Suprapubic skin (tissue), 4 donors: ENCODE results near the gene SOCS4.

Experiments
- EP300 ChIP-seq: sonication (generic); formaldehyde crosslinking; IDR thresholded peaks from one replicate; pipeline ENCODE4 v1.6.1; 2017; ENCODE audit warnings: antibody characterized with exemption
- POLR2A ChIP-seq, 2 donors: fragments of 450-650 bp; IDR thresholded peaks; one replicate each; pipeline ENCODE4 v1.6.1; 2017; ENCODE audit warnings: antibody characterized with exemption in 2 of 2, mild to moderate bottlenecking in 2 of 2, moderate library complexity in 2 of 2
- POLR2AphosphoS5 ChIP-seq, 3 donors: sonication (generic); formaldehyde crosslinking; IDR thresholded peaks; one replicate each; pipeline ENCODE4 v1.6.1; 2017; ENCODE audit warnings: antibody characterized with exemption in 3 of 3
- TF ChIP-seq, protein P1 (sequence below), 2 donors: fragments of 200-600 bp in 1 of 2; fragments of 450-650 bp in 1 of 2; sonication (generic) in 1 of 2; IDR thresholded peaks; one replicate each; pipeline ENCODE4 v1.5.1; 2016 to 2019; ENCODE audit warnings: antibody characterized with exemption in 2 of 2, mild to moderate bottlenecking in 1 of 2, moderate library complexity in 1 of 2

GRCh38 chr14:55053500-55053899 lies 26.5 kb downstream of the SOCS4 start:
- TF ChIP-seq, protein P1, sequence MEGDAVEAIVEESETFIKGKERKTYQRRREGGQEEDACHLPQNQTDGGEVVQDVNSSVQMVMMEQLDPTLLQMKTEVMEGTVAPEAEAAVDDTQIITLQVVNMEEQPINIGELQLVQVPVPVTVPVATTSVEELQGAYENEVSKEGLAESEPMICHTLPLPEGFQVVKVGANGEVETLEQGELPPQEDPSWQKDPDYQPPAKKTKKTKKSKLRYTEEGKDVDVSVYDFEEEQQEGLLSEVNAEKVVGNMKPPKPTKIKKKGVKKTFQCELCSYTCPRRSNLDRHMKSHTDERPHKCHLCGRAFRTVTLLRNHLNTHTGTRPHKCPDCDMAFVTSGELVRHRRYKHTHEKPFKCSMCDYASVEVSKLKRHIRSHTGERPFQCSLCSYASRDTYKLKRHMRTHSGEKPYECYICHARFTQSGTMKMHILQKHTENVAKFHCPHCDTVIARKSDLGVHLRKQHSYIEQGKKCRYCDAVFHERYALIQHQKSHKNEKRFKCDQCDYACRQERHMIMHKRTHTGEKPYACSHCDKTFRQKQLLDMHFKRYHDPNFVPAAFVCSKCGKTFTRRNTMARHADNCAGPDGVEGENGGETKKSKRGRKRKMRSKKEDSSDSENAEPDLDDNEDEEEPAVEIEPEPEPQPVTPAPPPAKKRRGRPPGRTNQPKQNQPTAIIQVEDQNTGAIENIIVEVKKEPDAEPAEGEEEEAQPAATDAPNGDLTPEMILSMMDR (IDR thresholded peaks at IDR 0.05) = no peak
- TF ChIP-seq POLR2A (IDR thresholded peaks at IDR 0.05) = no peak
- TF ChIP-seq POLR2AphosphoS5 (IDR thresholded peaks at IDR 0.05) = no peak
- TF ChIP-seq EP300 = no peak
